Stimulated activated CD8-positive, alpha-beta memory T cell treated with anti-CD3 and anti-CD28 coated beads, Interleukin-15, amount 100 ng/mL, for 48 hours (primary cell): ENCODE results near the gene AIRE.

Experiments used
- DNase-seq, 2 donors: peaks; one replicate each; pipeline ENCODE4 v3.0.0-alpha.2; 2020; ENCODE audit warnings: low read depth in 2 of 2

AIRE gene

GRCh38 chr21:44324106-44324853 is 38.6 kb downstream of the AIRE start:
- DNase-seq = no peak

- DNase-seq = no peak
Measured at GRCh38 chr21:44324854-44325107, 39.1 kb downstream of the AIRE start.

GRCh38 chr21:44325386-44326271 is 40.0 kb downstream of the AIRE start:
- no peak for DNase-seq

GRCh38 chr21:44326272-44326647 is 40.6 kb downstream of the AIRE start:
- DNase-seq = no peak

GRCh38 chr21:44326716-44327602 is 41.3 kb downstream of the AIRE start:
- DNase-seq = no peak

- no peak for DNase-seq
Measured at GRCh38 chr21:44327603-44327974, 41.9 kb downstream of the AIRE start.

- no peak for DNase-seq
Measured at GRCh38 chr21:44328242-44328895, 42.7 kb downstream of the AIRE start.

- no peak for DNase-seq
Measured at GRCh38 chr21:44329086-44329889, 43.6 kb downstream of the AIRE start.

- DNase-seq = no peak
Measured at GRCh38 chr21:44329971-44330681, 44.5 kb downstream of the AIRE start.

GRCh38 chr21:44330698-44331097 is 45.0 kb downstream of the AIRE start:
- DNase-seq = no peak

- DNase-seq = no peak
Measured at GRCh38 chr21:44331209-44331608, 45.5 kb downstream of the AIRE start.

GRCh38 chr21:44331650-44332307 is 46.1 kb downstream of the AIRE start:
- DNase-seq = no peak

GRCh38 chr21:44332383-44332782 is 46.7 kb downstream of the AIRE start:
- DNase-seq = no peak

- no peak for DNase-seq
Measured at GRCh38 chr21:44332965-44333364, 47.3 kb downstream of the AIRE start.

- DNase-seq = no peak
Measured at GRCh38 chr21:44333509-44334328, 48.0 kb downstream of the AIRE start.

GRCh38 chr21:44334329-44335030 is 48.8 kb downstream of the AIRE start:
- no peak for DNase-seq

- no peak for DNase-seq
Measured at GRCh38 chr21:44335266-44336059, 49.8 kb downstream of the AIRE start.
